ENCODE data around the gene AMPD1. TPM values are rescaled to one million over a fixed set of nuclear protein-coding genes. Genes with fewer than 3 reads are reported as not detected.
A peak's percentile ranks its signal among the peaks of the same experiment; 100 is the strongest.

AMPD1 gene
- total RNA-seq, 1 experiment from 2014 or later = not detected

- H3K4me1 ChIP-seq (ENCODE audit: insufficient read depth, low read length) = no peaks in the 10 kb centered on the region
- no peak for DNase-seq
Observed at GRCh38 chr1:114671011-114671938, 24.1 kb downstream of the AMPD1 start.

More at GRCh38 chr1:114671011-114671938, 24.1 kb downstream of the AMPD1 start:
- Histone ChIP-seq H3K56ac (ENCODE audit: insufficient read length, low read depth, low read length) (no peak overlapping the region), H2BK20ac (ENCODE audit: low read depth, low read length, poor library complexity, severe bottlenecking) (no peak overlapping the region), H2AFZ (ENCODE audit: low read length) (no peak overlapping the region), H2BK5ac (ENCODE audit: insufficient read length, low read length) (no peak overlapping the region), H3K9me3 (ENCODE audit: control insufficient read depth, low read depth, low read length) (no peaks in the 10 kb centered on the region), H3K18ac (ENCODE audit: insufficient read length, low read depth, low read length) (no peak overlapping the region), H2BK120ac (ENCODE audit: low read depth, low read length, poor library complexity, severe bottlenecking) (no peak overlapping the region), H3T11ph (ENCODE audit: low read length) (no peak overlapping the region), H3K79me1 (ENCODE audit: insufficient read depth, low read depth, low read length, poor library complexity, severe bottlenecking) (no peaks in the 10 kb centered on the region), H3K23me2 (ENCODE audit: insufficient read length, low read depth, low read length, poor library complexity, severe bottlenecking) (peaks cover 14% of the 10 kb centered on the region), H2AK5ac (ENCODE audit: insufficient read length, low read length) (no peak overlapping the region), H3K27ac (ENCODE audit: insufficient read length, low read depth, low read length) (no peak overlapping the region), H4K5ac (ENCODE audit: insufficient read length, low read depth, low read length) (no peak overlapping the region), H2BK12ac (ENCODE audit: insufficient read length, low read depth, low read length) (no peak overlapping the region), H3K4ac (ENCODE audit: low read depth, low read length) (no peak overlapping the region), H4K20me1 (ENCODE audit: control insufficient read depth, insufficient read depth, insufficient read length) (no peaks in the 10 kb centered on the region), H3K14ac (ENCODE audit: insufficient read depth, low read length) (no peak overlapping the region), H3K9ac (ENCODE audit: extremely low read depth, insufficient read length, low read length) (no peak overlapping the region), H3K27me3 (ENCODE audit: insufficient read depth, low read length) (no peaks in the 10 kb centered on the region), H2BK15ac (ENCODE audit: low read depth, low read length) (no peak overlapping the region), H3K4me2 (ENCODE audit: insufficient read depth, insufficient read length, low read length) (peak overlapping the region; percentile 99), H4K8ac (replicated peaks; ENCODE audit: insufficient read length, low read depth, low read length) (no peak overlapping the region), H4K91ac (ENCODE audit: insufficient read length, low read depth, low read length) (no peak overlapping the region), H3K79me2 (ENCODE audit: insufficient read depth, low read length) (no peaks in the 10 kb centered on the region), H3K23ac (ENCODE audit: insufficient read length, low read depth, low read length) (no peak overlapping the region)
- peak overlapping the region in 1 of 2 experiments; percentile 63; a peak in 2 of 5 replicates for H3K4me3 Mint-ChIP-seq
- H3K9me3 Mint-ChIP-seq = no peaks in the 10 kb centered on the region; a peak in 1 of 5 replicates
- TF ChIP-seq, protein P1, sequence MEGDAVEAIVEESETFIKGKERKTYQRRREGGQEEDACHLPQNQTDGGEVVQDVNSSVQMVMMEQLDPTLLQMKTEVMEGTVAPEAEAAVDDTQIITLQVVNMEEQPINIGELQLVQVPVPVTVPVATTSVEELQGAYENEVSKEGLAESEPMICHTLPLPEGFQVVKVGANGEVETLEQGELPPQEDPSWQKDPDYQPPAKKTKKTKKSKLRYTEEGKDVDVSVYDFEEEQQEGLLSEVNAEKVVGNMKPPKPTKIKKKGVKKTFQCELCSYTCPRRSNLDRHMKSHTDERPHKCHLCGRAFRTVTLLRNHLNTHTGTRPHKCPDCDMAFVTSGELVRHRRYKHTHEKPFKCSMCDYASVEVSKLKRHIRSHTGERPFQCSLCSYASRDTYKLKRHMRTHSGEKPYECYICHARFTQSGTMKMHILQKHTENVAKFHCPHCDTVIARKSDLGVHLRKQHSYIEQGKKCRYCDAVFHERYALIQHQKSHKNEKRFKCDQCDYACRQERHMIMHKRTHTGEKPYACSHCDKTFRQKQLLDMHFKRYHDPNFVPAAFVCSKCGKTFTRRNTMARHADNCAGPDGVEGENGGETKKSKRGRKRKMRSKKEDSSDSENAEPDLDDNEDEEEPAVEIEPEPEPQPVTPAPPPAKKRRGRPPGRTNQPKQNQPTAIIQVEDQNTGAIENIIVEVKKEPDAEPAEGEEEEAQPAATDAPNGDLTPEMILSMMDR (conservative IDR thresholded peaks at IDR 0.05) = peak; percentile 32
- peaks cover 9% of the 10 kb centered on the region in 2 experiments for H3K4me1 Mint-ChIP-seq
- no peaks in the 10 kb centered on the region for H3K36me3 Mint-ChIP-seq (ENCODE audit: insufficient read depth in 1 of 3, low read depth in 3 of 3)
- peaks cover 31% of the 10 kb centered on the region for H3K27me3 Mint-ChIP-seq (ENCODE audit: low read depth)
- no peak overlapping the region for H3K27ac Mint-ChIP-seq
- WGBS (ENCODE audit: extremely low coverage, insufficient read length, low lambda C conversion rate) = no CpG with 5 or more reads among the region's 9 CpGs
